ENCODE results near the gene OSCAR.

DNA sequence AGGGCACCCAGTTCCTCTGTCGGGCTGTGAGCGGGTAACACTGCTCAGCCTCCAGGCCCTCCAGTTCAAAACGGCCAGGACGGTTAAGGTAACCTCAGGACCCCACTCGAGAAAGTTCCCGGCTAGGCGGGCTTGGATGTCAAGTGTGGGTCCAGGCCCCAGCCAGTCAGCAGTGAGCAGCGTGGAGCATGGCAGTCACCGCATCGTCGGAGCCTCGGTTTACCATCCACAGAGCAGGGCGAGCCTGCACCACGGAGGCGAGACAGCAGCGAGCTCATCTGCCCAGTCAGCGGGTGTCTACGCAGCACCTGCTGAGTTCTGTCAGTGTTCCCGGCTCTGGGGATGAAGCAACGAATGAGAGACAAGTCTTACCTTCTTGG is 29.0 kb upstream of the OSCAR start:
- TF ChIP-seq, protein P1, sequence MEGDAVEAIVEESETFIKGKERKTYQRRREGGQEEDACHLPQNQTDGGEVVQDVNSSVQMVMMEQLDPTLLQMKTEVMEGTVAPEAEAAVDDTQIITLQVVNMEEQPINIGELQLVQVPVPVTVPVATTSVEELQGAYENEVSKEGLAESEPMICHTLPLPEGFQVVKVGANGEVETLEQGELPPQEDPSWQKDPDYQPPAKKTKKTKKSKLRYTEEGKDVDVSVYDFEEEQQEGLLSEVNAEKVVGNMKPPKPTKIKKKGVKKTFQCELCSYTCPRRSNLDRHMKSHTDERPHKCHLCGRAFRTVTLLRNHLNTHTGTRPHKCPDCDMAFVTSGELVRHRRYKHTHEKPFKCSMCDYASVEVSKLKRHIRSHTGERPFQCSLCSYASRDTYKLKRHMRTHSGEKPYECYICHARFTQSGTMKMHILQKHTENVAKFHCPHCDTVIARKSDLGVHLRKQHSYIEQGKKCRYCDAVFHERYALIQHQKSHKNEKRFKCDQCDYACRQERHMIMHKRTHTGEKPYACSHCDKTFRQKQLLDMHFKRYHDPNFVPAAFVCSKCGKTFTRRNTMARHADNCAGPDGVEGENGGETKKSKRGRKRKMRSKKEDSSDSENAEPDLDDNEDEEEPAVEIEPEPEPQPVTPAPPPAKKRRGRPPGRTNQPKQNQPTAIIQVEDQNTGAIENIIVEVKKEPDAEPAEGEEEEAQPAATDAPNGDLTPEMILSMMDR (IDR thresholded peaks at IDR 0.05), result no peak
- TF ChIP-seq POLR2A (IDR thresholded peaks at IDR 0.05), result no peak

All from lower leg skin (tissue), 3 donors.